ENCODE results near the gene SUSD1. TPM values are rescaled to one million over a fixed set of nuclear protein-coding genes. Genes with fewer than 3 reads are reported as not detected.

The SUSD1 gene
- total and polyA plus RNA-seq, 2 donors (not counting 3 experiments of a cell fraction or from before 2014, with no cell fraction given): 33.1 to 37.8 TPM

GRCh38 chr9:112198646-112199045, 23.5 kb upstream of the SUSD1 start:
- Histone ChIP-seq H2AFZ (ENCODE audit: low read depth, low read length) (no peak overlapping the region), H3K9ac (replicated peaks; ENCODE audit: extremely low read depth, insufficient read depth, low read length) (no peak overlapping the region), H3K9me3 (replicated peaks; ENCODE audit: control insufficient read depth, insufficient read depth, low read length) (no peaks in the 10 kb centered on the region), H3K27me3 (ENCODE audit: control insufficient read depth in 2 of 2, insufficient read depth in 2 of 2, low read length in 2 of 2) (no peaks in the 10 kb centered on the region), H4K20me1 (replicated peaks; ENCODE audit: control insufficient read depth, extremely low read depth, insufficient read depth, low read length) (no peaks in the 10 kb centered on the region), H3K4me2 (ENCODE audit: insufficient read depth, low read length) (no peak overlapping the region), H3K9me1 (replicated peaks; ENCODE audit: control insufficient read depth, extremely low read depth, insufficient read depth, low read length) (no peaks in the 10 kb centered on the region), H3K4me1 (ENCODE audit: control insufficient read depth, extremely low read depth, insufficient read depth, low read length) (no peaks in the 10 kb centered on the region), H3K27ac (ENCODE audit: insufficient read depth, low read depth, low read length) (no peak overlapping the region), H3K4me3 (replicated peaks in 1 of 3; ENCODE audit: insufficient read depth in 1 of 3, low read depth in 1 of 3, low read length in 3 of 3) (no peak overlapping the region), H3K36me3 (ENCODE audit: control insufficient read depth in 2 of 2, extremely low read depth in 1 of 2, insufficient read depth in 2 of 2, low read length in 2 of 2) (no peaks in the 10 kb centered on the region), H3K79me2 (ENCODE audit: control insufficient read depth, insufficient read depth, low read length) (no peaks in the 10 kb centered on the region)
- dilution Hi-C loops (cut with MboI; ENCODE audit: extremely low pct_ligation_motif_present, low sequenced_read_pairs): no loop called here
- TF ChIP-seq CTCF (IDR thresholded peaks at IDR 0.05; ENCODE audit: extremely low read depth in 1 of 2, insufficient read depth in 1 of 2, low read depth in 1 of 2, low read length in 2 of 2) (no peak), EZH2 (IDR thresholded peaks at IDR 0.05; ENCODE audit: borderline replicate concordance, low read depth, low read length, severe bottlenecking) (no peak), POLR2AphosphoS5 (IDR thresholded peaks at IDR 0.05; ENCODE audit: insufficient read depth, low read depth, low read length) (no peak), JUN (IDR thresholded peaks at IDR 0.05; ENCODE audit: borderline replicate concordance, insufficient read depth, insufficient read length, low read depth) (no peak), MAX (IDR thresholded peaks at IDR 0.05; ENCODE audit: insufficient read depth, insufficient read length) (no peak), MYC (IDR thresholded peaks at IDR 0.05; ENCODE audit: low read depth, low read length) (no peak), FOS (IDR thresholded peaks at IDR 0.05; ENCODE audit: borderline replicate concordance, insufficient read depth, low read length) (no peak), POLR2A (IDR thresholded peaks at IDR 0.05; ENCODE audit: low read depth, low read length) (no peak), GATA2 (IDR thresholded peaks at IDR 0.05; ENCODE audit: insufficient read depth, insufficient read length, low read depth, low read length) (no peak)
- BruUV-seq (replicated peaks): no TSS peak
- CTCF ChIA-PET: no interaction called here
- FAIRE-seq (no peak), DNase-seq (ENCODE audit: low read depth, low spot score) (no peak)
- intact Hi-C loops (cut with micrococcal nuclease): no loop called here
- POLR2A ChIA-PET: no interaction called here

All from endothelial cell of umbilical vein (primary cell).